ENCODE data around the gene TTC24.

- no peak for TF ChIP-seq CTCF (IDR thresholded peaks at IDR 0.05; ENCODE audit: insufficient read depth, low read length, poor library complexity, severe bottlenecking)
- TF ChIP-seq EZH2phosphoT487 (conservative IDR thresholded peaks at IDR 0.05; ENCODE audit: low read length), result no peak
These were observed 7.4 kb upstream of the TTC24 start, which contains the start of gene IQGAP3 for GRCh38 chr1:156571919-156572662.

Measured in SU-DHL-6 (cell line).